HG02970 (cell line): Measurements from ENCODE around the gene SLC25A41.

Source experiments
- ATAC-seq: cut with Tn5 transposase; IDR thresholded peaks from one replicate; pipeline ENCODE4 v1.9.1; 2021; ENCODE audit warnings: mild to moderate bottlenecking, moderate library complexity, moderate number of reproducible peaks; ENCODE audit not compliant: unreplicated experiment, low FRiP score

SLC25A41 gene

GRCh38 chr19:6433663-6434062 is at the start of gene SLC25A41:
SLC25A41 (minus strand) TSS chr19:6433763; CDS start chr19:6433693, 70 bp downstream.
- ATAC-seq: no peak

GRCh38 chr19:6483235-6483634 is 49.7 kb upstream of the SLC25A41 start:
- ATAC-seq: no peak

- ATAC-seq: no peak
Observed at GRCh38 chr19:6482343-6482686, 48.8 kb upstream of the SLC25A41 start.

- ATAC-seq: no peak
Observed at GRCh38 chr19:6481541-6482342, 48.2 kb upstream of the SLC25A41 start, which contains the start of gene DENND1C. DENND1C (minus strand) TSS chr19:6481787; CDS start chr19:6481695, 92 bp downstream.

- ATAC-seq: no peak
Observed at GRCh38 chr19:6480848-6481415, 47.4 kb upstream of the SLC25A41 start.

- no peak for ATAC-seq
Observed at GRCh38 chr19:6479836-6480398, 46.4 kb upstream of the SLC25A41 start.

GRCh38 chr19:6478815-6479214 is 45.3 kb upstream of the SLC25A41 start:
- no peak for ATAC-seq

- ATAC-seq: no peak
Observed at GRCh38 chr19:6476896-6477431, 43.4 kb upstream of the SLC25A41 start.

GRCh38 chr19:6476155-6476895 is 42.8 kb upstream of the SLC25A41 start:
- no peak for ATAC-seq

- no peak for ATAC-seq
Observed at GRCh38 chr19:6475321-6476108, 42.0 kb upstream of the SLC25A41 start.

- ATAC-seq: no peak
Observed at GRCh38 chr19:6473647-6474046, 40.1 kb upstream of the SLC25A41 start.

GRCh38 chr19:6472713-6473112 is 39.1 kb upstream of the SLC25A41 start:
- no peak for ATAC-seq

GRCh38 chr19:6471076-6471475 is 37.5 kb upstream of the SLC25A41 start:
- ATAC-seq: no peak

- ATAC-seq: no peak
Observed at GRCh38 chr19:6470173-6470572, 36.6 kb upstream of the SLC25A41 start.

- ATAC-seq: no peak
Observed at GRCh38 chr19:6467384-6467783, 33.8 kb upstream of the SLC25A41 start.

GRCh38 chr19:6466526-6467248 is 33.1 kb upstream of the SLC25A41 start:
- ATAC-seq: no peak

GRCh38 chr19:6465663-6466062 is 32.1 kb upstream of the SLC25A41 start:
- no peak for ATAC-seq

- no peak for ATAC-seq
Observed at GRCh38 chr19:6465006-6465405, 31.4 kb upstream of the SLC25A41 start.

- ATAC-seq: no peak
Observed at GRCh38 chr19:6464070-6464873, 30.7 kb upstream of the SLC25A41 start, which contains the start of gene CRB3. CRB3 (plus strand) TSS chr19:6464271; CDS start chr19:6464702, 431 bp downstream.
